Heart right ventricle (tissue), 16 donors: ENCODE results near the gene PTPN11. TPM values are rescaled to one million over a fixed set of nuclear protein-coding genes. Genes with fewer than 3 reads are reported as not detected.
A peak's percentile ranks its signal among the peaks of the same experiment; 100 is the strongest.

Experiments used
- ATAC-seq, 8 donors: fragments of 200-7000 bp; cut with Tn5 transposase; one replicate each; pipeline ENCODE4 v1.9.1; 2020; ENCODE audit warnings: mild to moderate bottlenecking in 8 of 8, moderate library complexity in 8 of 8, moderate number of reproducible peaks in 1 of 8
- DNase-seq, 2 donors: peaks; one replicate each; pipeline ENCODE4 v3.0.0-alpha.2; 2020
- H3K27ac ChIP-seq, 10 donors: fragments of 200-600 bp; sonication (generic) in 2 of 10; one replicate each; pipeline versions ENCODE4 v1.5.0 to v1.8.0; 2020 to 2022; ENCODE audit warnings: mild to moderate bottlenecking in 3 of 10
- H3K27me3 ChIP-seq, 7 donors: fragments of 200-600 bp; one replicate each; pipeline ENCODE4 v1.8.0; 2021 to 2022; ENCODE audit warnings: mild to moderate bottlenecking in 2 of 7
- H3K36me3 ChIP-seq, 9 donors: fragments of 200-600 bp; sonication (generic) in 1 of 9; one replicate each; pipeline versions ENCODE4 v1.5.0 to v1.8.0; 2020 to 2022; ENCODE audit warnings: mild to moderate bottlenecking in 2 of 9
- H3K4me1 ChIP-seq, 9 donors: fragments of 200-600 bp; sonication (generic) in 1 of 9; one replicate each; pipeline versions ENCODE4 v1.5.0 to v1.8.0; 2020 to 2022; ENCODE audit warnings: mild to moderate bottlenecking in 4 of 9
- H3K4me3 ChIP-seq, 10 donors: fragments of 200-600 bp; sonication (generic) in 2 of 10; one replicate each; pipeline versions ENCODE4 v1.5.0 to v1.8.0; 2020 to 2022; ENCODE audit warnings: mild to moderate bottlenecking in 7 of 10, moderate library complexity in 2 of 10
- H3K9me3 ChIP-seq, 11 donors: fragments of 200-600 bp in 10 of 11; sonication (generic) in 2 of 11; one replicate each; pipeline versions ENCODE4 v1.5.0 to v1.8.0; 2013 to 2022; ENCODE audit warnings: mild to moderate bottlenecking in 2 of 11, control low read depth in 1 of 11, moderate library complexity in 1 of 11
- CTCF ChIP-seq, 9 donors: fragments of 200-600 bp; sonication (generic) in 2 of 9; IDR thresholded peaks; one replicate each; pipeline versions ENCODE4 v1.5.0 to v1.8.0; 2021 to 2022; ENCODE audit warnings: antibody characterized with exemption in 9 of 9, mild to moderate bottlenecking in 5 of 9, moderate library complexity in 1 of 9
- WGBS, 2 donors: extraction: QIAGEN DNeasy Blood & Tissue Kit; methylation state at CpG; one replicate each; pipeline ENCODE4 v1.1.7; 2013; ENCODE audit warnings: inconsistent platforms in 1 of 2; 5-methylcytosine and 5-hydroxymethylcytosine counted together
- intact Hi-C, 10 donors: fragments of 100-400 bp; cut with DNase I; formaldehyde crosslinking; loops; one replicate each; pipeline versions ENCODE4 v1.11.1 to v1.14.2; 2022
- polyA plus RNA-seq, 2 donors: library from polyadenylated mRNA; stranded (reverse); fragments of 200-250 nt; gene quantifications; one replicate each; pipeline ENCODE4 v1.2.3, GENCODE V29; 2013
- total RNA-seq, 10 donors: library from RNA; stranded (reverse); fragmentation: NEBNext Ultra II Directional in 3 of 10; extraction: Animal tissue kit (Norgen Biotek cat#: 25700) in 3 of 10; gene quantifications; one replicate each; pipeline versions ENCODE4 v1.2.1 to v1.2.4, GENCODE V29; 2021 to 2023
- donor health status: Arrhythmogenic right ventricular cardiomyopathy.
- donor health status: ischemic (EF 13 %, LVEDD 7.1; RV severe dilation, severe dysfunction).
- donor health status: healthy with polysubstance abuse.
- donor health status: DM: no; HTN: yes; CAD: no.
- donor health status: DM: no; HTN: no; CAD: no.
- donor health status: ischemic (EF 25% LVEDD 6.9; RV normal size, moderate dysfunction).
- donor health status: ischemic (EF 25% LVEDD 5.7; RV mildly dilated, moderate dysfunction).
- donor health status: healthy.
- donor health status: DM: yes; HTN: yes; CAD: no.
- donor health status: Ischemic cardiomyopathy.
- donor health status: ischemic (EF 35%, LVEDD 5.7; RV mildly dilated, moderate dysfunction).
- donor health status: nonischemic (EF 11% LVEDD 7.7; RV severe dilation, severe dysfunction).
- donor health status: DM: yes; HTN: yes; CAD: no.
- donor health status: PGD.
- donor health status: ischemic (EF 29% LVEDD 5.4; RV normal size, mild dysfunction).
- donor health status: nonischemic (EF 23%, LVEDD 6.1; RV moderate dilation, normal function).

Gene PTPN11
- total and polyA plus RNA-seq, 12 donors: 22.4 to 222 (median 141) TPM

- TF ChIP-seq CTCF (IDR thresholded peaks at IDR 0.05): no peak
- intact Hi-C loops: no loop called here
- ATAC-seq: no peak
- Histone ChIP-seq H3K27me3 (no peaks in the 10 kb centered on the region), H3K36me3 (peaks cover 0 to 6% (median 0%) of the 10 kb centered on the region in 9 donors), H3K27ac (no peak overlapping the region), H3K4me3 (no peak overlapping the region), H3K9me3 (peaks cover 0 to 5% (median 0%) of the 10 kb centered on the region in 11 donors), H3K4me1 (peaks cover 0 to 27% (median 5%) of the 10 kb centered on the region in 9 donors)
- no peak for DNase-seq
- 83 to 86% methylated on average over 5 of the region's 5 CpGs for WGBS, 2 donors
Observed at GRCh38 chr12:112375105-112375504, 43.6 kb upstream of the PTPN11 start.

DNA sequence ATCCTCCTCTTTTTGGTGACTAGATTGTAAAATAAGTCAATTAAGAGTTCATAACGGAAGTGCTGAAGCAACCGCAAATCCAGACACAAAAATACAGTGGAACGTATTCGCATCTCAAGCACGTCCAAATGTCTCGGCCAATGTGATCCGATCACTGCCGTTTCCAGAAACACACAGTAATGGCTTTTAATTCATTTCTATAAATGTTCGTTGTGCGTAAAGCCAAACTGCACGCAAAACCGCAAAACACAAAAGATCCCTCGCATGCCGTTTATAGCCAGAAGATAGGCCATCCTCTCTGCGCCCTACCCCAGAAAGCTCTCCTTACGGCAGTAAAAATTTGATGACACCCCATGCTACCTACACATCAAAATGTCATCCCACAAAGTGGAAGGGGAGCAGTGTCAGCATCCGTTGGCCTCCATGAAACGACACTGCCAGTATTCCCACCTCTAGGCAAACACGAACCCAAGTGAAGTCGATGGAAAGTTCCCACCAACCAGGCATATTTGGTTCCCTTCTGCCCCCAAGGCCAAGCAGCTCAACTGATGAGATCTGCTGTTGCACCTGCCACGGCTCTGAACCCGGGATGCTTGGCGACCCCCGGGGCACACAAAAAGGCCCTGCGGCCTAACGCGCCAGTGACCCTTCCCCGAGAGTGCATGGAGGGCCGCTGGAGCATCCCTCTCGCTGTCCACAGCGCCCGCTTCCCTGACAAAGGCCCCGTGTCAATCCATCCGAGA, 37.9 kb upstream of the PTPN11 start:
- Histone ChIP-seq H3K27ac (peak overlapping the region in 7 of 10 donors; percentile 78 to 93 (median 90)), H3K9me3 (no peaks in the 10 kb centered on the region), H3K36me3 (no peaks in the 10 kb centered on the region), H3K27me3 (no peaks in the 10 kb centered on the region), H3K4me1 (peaks cover 0 to 23% (median 20%) of the 10 kb centered on the region in 9 donors), H3K4me3 (peak overlapping the region; percentile 63 to 99 (median 92))
- DNase-seq: peak in 1 of 2 donors; percentile 10
- WGBS, 2 donors: 51 to 68% methylated on average over 34 of the region's 34 CpGs
- intact Hi-C loops: loop anchor here in 9 of 10 donors (5.0 to 10.0 kb wide), 7 partner anchors 76 to 186 kb away; no protein-coding TSS in a partner anchor
- no peak for ATAC-seq
- TF ChIP-seq CTCF (IDR thresholded peaks at IDR 0.05): no peak

DNA sequence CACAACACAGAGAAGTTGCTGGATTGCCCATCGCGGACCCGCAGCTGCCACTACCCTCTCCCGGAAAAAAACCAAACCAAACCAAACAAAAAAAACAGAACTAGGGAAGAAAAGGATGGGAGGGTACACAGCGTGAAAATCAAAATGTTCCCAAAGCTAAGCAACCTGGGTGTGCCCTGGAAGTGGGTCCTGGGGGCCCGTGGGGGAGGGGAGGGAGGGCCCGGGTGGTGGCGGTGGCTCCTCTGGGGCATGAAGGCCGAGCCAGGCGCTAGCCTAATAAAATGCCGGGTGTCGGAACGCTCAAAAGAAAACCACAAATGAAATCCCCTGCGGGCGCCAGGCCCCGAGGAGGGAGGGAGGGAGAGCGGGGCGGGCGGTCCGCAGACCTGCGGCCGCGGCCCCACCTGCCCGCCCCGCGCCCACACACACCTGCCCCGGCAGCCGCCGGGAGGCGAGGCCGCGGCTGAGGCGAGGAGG, 37.3 kb upstream of the PTPN11 start:
- H3K27me3 ChIP-seq: no peaks in the 10 kb centered on the region
- no peaks in the 10 kb centered on the region for H3K9me3 ChIP-seq
- ATAC-seq: peak in 4 of 8 donors; percentile 3 to 48 (median 14)
- peak overlapping the region; percentile 76 to 93 (median 88) for H3K27ac ChIP-seq
- peak overlapping the region; percentile 63 to 99 (median 92) for H3K4me3 ChIP-seq
- TF ChIP-seq CTCF (IDR thresholded peaks at IDR 0.05): no peak
- peaks cover 0 to 23% (median 20%) of the 10 kb centered on the region in 9 donors for H3K4me1 ChIP-seq
- DNase-seq: peak; percentile 12 to 15
- 1 to 42% methylated on average over 14 to 33 of the region's 33 CpGs for WGBS, 2 donors
- no peaks in the 10 kb centered on the region for H3K36me3 ChIP-seq
- intact Hi-C loops: loop anchor here in 9 of 10 donors (5.0 to 10.0 kb wide), 7 partner anchors 77 to 187 kb away; no protein-coding TSS in a partner anchor

DNA sequence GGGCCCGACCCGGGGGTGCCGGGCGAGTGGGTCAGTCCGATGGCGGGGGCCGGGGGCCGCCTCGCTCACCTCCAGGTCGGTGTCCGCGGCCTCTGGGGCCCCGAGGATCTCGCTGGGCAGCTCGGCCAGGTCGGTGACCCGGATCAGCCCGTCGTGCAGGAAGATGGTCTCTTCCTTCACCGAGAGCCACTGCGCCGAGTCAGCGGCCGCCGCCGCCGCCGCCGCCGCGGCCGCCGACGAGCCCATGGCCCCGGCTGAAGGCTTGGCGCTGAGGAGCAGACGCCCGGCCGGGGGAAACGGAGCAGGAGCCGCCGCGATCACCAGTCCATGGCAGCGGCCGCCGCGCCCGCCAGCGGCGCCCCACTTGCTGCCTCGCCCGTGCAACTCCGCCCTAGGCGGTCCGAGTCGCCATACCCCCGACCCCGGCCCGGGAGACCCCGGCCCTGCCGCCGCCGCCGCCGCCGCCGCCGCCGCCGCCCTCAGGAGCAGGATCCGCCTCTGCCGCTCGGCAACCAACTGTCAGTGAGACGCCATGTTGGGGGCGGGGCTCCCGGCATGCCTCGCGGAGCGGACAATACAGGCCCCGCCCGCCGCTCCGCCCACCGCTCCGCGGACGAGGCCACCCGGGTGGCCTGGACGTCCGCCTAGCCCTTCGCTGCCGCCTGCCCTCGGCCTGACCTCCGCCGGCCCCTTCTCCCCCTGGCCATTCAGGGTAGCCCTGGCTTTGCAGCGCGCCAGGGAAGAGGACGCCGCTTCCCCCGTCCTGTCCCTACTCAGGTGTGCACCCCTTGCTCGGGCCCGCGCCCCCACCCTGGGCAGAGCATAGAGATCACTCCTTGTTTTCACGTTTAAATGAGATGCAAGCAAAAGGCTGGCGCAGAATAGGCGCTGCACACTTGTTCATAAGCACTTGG, 36.6 kb upstream of the PTPN11 start, which contains the start of gene HECTD4:
HECTD4 (minus strand) TSS at position 549 of the 914 bp plus-strand sequence; CDS start at position 246, 303 bp downstream.
- Histone ChIP-seq H3K27ac (peak within 1 kb of the TSS; percentile 76 to 93 (median 88)), H3K4me3 (peak within 1 kb of the TSS; percentile 63 to 99 (median 92)), H3K36me3 (no peaks in the 10 kb centered on the region), H3K27me3 (no peaks in the 10 kb centered on the region), H3K4me1 (peaks cover 0 to 28% (median 21%) of the 10 kb centered on the region in 9 donors), H3K9me3 (no peaks in the 10 kb centered on the region)
- TF ChIP-seq CTCF (IDR thresholded peaks at IDR 0.05): no peak
- DNase-seq: peak; percentile 95 to 97
- intact Hi-C loops: loop anchor here in 9 of 10 donors (5.0 to 10.0 kb wide), 7 partner anchors 77 to 187 kb away; no protein-coding TSS in a partner anchor
- peak; percentile 99 to 100 (median 99) for ATAC-seq
- 1 to 44% methylated on average over 71 to 106 of the region's 106 CpGs for WGBS, 2 donors
